Activated B cell treated with CpG ODN at 0.5 μM for 24 hours (primary cell): ENCODE measurements around the gene MINDY4B. TPM values are rescaled to one million over a fixed set of nuclear protein-coding genes. Genes with fewer than 3 reads are reported as not detected.

ENCODE experiments used
- ATAC-seq: fragments of 200-7000 bp; cut with Tn5 transposase; one replicate; pipeline ENCODE4 v1.10.0; 2021; ENCODE audit warnings: low read depth, mild to moderate bottlenecking, moderate library complexity
- CTCF ChIA-PET: fragments of 350-600 bp; sonication (Branson Sonifier 250); formaldehyde crosslinking; loops from one replicate; lab custom pipeline; 2021; ENCODE audit warnings: antibody characterized with exemption; lab: Charles Lee
- POLR2A ChIA-PET: fragments of 350-600 bp; sonication (Branson Sonifier 250); formaldehyde crosslinking; loops from one replicate; lab custom pipeline; 2021; ENCODE audit warnings: antibody characterized with exemption; lab: Charles Lee
- DNase-seq: peaks from one replicate; pipeline ENCODE4 v3.0.0; 2022
- H3K27ac Mint-ChIP-seq: one replicate; pipeline ENCODE4 v1.8.0; 2020; ENCODE audit warnings: mixed read lengths
- H3K27me3 Mint-ChIP-seq: one replicate; pipeline ENCODE4 v1.8.0; 2021; ENCODE audit warnings: mixed read lengths
- H3K36me3 Mint-ChIP-seq: one replicate; pipeline ENCODE4 v1.8.0; 2021; ENCODE audit warnings: low read depth, mixed read lengths
- H3K4me1 Mint-ChIP-seq: one replicate; pipeline ENCODE4 v1.8.0; 2021; ENCODE audit warnings: mixed read lengths
- H3K4me3 Mint-ChIP-seq: one replicate; pipeline ENCODE4 v1.8.0; 2020; ENCODE audit warnings: mild to moderate bottlenecking, mixed read lengths
- H3K9me3 Mint-ChIP-seq: one replicate; pipeline ENCODE4 v1.8.0; 2020; ENCODE audit warnings: mixed read lengths
- intact Hi-C: fragments of 100-400 bp; cut with micrococcal nuclease; formaldehyde crosslinking; loops from one replicate; pipeline ENCODE4 v1.15.1; 2024
- total RNA-seq: library from RNA; stranded (reverse); gene quantifications from 2 replicates; pipeline ENCODE4 v1.2.3, GENCODE V29; 2022
- TF ChIP-seq, protein P1 (sequence below): fragments of 200-600 bp; IDR thresholded peaks from one replicate; pipeline ENCODE4 v1.8.0; 2022; ENCODE audit warnings: antibody characterized with exemption, mild to moderate bottlenecking

Gene MINDY4B
- total RNA-seq, 1 donor from 2014 or later: not detected

DNA sequence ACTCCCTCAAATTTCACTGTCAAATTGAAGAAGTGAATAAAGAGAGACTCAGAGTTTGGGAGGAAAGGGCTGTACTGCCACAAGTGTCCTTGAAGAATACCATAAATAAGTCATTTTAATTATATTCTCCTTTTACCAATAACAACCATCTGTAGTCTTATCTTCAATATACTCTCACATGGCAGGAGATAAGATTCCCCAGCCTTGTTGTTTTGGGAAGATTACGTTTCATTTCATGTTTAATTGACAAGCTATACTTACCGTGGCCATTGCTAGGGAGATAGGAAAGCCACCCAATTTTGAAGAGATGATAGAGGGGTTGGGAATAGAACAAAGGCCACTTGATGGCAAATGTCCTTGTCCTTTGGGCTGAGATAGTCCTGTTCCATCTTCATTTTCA, 2.3 kb downstream of the MINDY4B start:
- no peak overlapping the region for H3K27ac Mint-ChIP-seq
- POLR2A ChIA-PET: no interaction called here

DNA sequence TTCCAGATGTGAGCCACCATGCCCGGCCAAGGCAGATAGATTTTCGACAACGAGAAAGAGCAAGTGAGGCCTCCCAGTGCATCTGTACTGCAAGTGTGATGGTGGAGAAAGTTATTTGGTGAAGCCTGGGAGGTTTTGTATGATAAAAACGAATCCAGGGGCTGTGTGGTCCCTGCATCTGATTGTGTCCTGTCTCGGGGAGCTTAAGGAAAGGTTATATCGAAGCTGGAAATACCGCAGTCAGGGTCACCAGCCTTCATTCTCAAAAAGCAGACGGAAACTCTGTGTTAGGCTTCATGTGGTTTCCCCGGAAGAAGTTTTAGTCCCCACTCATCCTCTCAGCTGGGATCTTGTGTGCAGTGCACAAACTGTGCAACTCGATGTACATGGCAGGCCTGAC, 3.4 kb downstream of the MINDY4B start:
- ChIA-PET POLR2A (no interaction called here), CTCF (no interaction called here)
- TF ChIP-seq, protein P1, sequence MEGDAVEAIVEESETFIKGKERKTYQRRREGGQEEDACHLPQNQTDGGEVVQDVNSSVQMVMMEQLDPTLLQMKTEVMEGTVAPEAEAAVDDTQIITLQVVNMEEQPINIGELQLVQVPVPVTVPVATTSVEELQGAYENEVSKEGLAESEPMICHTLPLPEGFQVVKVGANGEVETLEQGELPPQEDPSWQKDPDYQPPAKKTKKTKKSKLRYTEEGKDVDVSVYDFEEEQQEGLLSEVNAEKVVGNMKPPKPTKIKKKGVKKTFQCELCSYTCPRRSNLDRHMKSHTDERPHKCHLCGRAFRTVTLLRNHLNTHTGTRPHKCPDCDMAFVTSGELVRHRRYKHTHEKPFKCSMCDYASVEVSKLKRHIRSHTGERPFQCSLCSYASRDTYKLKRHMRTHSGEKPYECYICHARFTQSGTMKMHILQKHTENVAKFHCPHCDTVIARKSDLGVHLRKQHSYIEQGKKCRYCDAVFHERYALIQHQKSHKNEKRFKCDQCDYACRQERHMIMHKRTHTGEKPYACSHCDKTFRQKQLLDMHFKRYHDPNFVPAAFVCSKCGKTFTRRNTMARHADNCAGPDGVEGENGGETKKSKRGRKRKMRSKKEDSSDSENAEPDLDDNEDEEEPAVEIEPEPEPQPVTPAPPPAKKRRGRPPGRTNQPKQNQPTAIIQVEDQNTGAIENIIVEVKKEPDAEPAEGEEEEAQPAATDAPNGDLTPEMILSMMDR: no peak
- Mint-ChIP-seq H3K36me3 (no peaks in the 10 kb centered on the region), H3K27ac (no peak overlapping the region), H3K4me3 (no peak overlapping the region), H3K9me3 (no peaks in the 10 kb centered on the region), H3K27me3 (peaks cover 15% of the 10 kb centered on the region), H3K4me1 (no peaks in the 10 kb centered on the region)
- ATAC-seq (no peak), DNase-seq (no peak)
- intact Hi-C loops: no loop called here

More for the DNA sequence above, 2.3 kb downstream of the MINDY4B start:
- no peaks in the 10 kb centered on the region for H3K9me3 Mint-ChIP-seq
- CTCF ChIA-PET: no interaction called here
- no peaks in the 10 kb centered on the region for H3K36me3 Mint-ChIP-seq
- TF ChIP-seq, protein P1: no peak
- DNase-seq: no peak
- ATAC-seq: no peak
- H3K4me3 Mint-ChIP-seq: no peak overlapping the region
- H3K4me1 Mint-ChIP-seq: no peaks in the 10 kb centered on the region
- peaks cover 23% of the 10 kb centered on the region for H3K27me3 Mint-ChIP-seq
- intact Hi-C loops: no loop called here

DNA sequence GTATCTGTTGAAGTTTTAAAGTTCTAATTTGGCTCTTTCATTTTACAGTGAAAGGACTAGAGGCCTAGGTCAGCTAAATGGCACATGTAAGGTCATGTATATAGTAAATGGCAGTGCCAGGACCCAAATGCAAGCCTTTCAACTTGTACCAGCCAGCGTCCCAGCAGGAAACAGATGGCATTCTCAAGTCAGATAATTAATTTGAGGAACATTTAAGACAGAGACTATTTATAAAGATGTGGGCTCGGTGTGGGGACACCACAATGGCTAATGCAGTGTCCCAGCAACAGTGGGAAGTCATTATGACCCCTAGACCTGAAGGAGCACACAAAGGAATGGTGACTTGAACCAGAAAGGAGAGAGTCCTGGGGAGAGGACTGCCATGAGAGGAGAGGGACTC, 6.1 kb downstream of the MINDY4B start:
- Mint-ChIP-seq H3K4me1 (no peaks in the 10 kb centered on the region), H3K27me3 (no peaks in the 10 kb centered on the region), H3K9me3 (no peaks in the 10 kb centered on the region), H3K36me3 (no peaks in the 10 kb centered on the region), H3K27ac (no peak overlapping the region), H3K4me3 (no peak overlapping the region)
- POLR2A ChIA-PET: no interaction called here
- intact Hi-C loops: no loop called here
- TF ChIP-seq, protein P1: no peak
- CTCF ChIA-PET: no interaction called here
- no peak for DNase-seq
- no peak for ATAC-seq

DNA sequence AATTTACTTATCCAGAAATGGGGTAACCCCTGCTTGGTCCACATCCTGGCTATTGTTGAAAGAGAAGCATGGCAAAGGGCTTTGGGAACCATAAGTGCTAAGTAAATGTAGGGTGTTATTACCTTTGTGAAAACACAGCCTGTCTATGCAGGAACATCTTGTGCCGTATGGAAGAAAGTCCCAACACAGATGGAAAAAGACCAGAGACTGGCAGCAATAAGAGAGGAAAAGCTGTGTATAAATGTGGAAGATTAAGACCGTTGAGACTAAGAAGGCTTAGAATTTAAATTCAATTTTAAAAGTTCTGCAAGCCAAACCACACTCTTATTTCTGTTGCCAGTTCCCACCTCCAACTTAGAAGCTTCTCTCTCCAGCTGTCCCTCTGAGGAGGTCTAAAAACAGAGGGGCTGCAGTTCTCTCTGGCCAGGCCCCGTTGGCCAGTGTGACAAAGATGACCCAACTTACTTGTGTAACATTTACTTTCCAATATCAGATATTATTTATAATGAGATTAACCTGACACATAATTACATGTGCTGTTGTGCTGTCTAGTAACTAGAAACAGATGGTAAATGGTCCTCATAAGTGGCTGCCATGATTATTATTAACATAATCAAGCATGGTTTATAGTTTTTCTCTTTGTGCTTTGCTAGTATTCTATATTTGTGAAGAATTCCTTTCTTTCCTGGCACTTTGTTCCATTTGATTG, 7.0 kb downstream of the MINDY4B start:
- H3K4me1 Mint-ChIP-seq: no peaks in the 10 kb centered on the region
- ChIA-PET POLR2A (no interaction called here), CTCF (no interaction called here)
- DNase-seq: no peak
- no peak overlapping the region for H3K27ac Mint-ChIP-seq
- intact Hi-C loops: no loop called here
- no peak overlapping the region for H3K4me3 Mint-ChIP-seq
- TF ChIP-seq, protein P1: no peak
- ATAC-seq: no peak
- no peaks in the 10 kb centered on the region for H3K27me3 Mint-ChIP-seq
- no peaks in the 10 kb centered on the region for H3K36me3 Mint-ChIP-seq
- H3K9me3 Mint-ChIP-seq: no peaks in the 10 kb centered on the region

DNA sequence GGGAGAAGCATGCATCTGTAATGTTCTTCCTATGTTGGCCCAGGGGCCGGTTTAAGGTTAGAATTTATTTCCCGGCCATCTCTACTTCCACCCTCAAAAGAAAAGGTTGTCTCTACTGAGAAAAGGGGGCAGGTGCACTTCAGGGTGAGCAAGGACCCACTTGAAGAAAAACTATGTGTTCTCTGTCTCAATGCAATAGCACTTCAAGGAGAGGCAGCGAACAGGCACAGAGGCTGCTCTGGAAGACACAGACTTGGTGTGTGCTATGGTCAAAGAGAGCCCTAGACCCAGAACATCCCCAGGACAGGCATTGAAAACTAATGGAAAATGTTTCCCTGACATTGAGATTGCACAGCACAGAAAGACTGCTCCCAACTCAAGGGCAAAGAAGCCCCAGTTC, 7.6 kb downstream of the MINDY4B start:
- Mint-ChIP-seq H3K27me3 (no peaks in the 10 kb centered on the region), H3K9me3 (no peaks in the 10 kb centered on the region), H3K4me1 (no peaks in the 10 kb centered on the region), H3K4me3 (no peak overlapping the region), H3K36me3 (no peaks in the 10 kb centered on the region), H3K27ac (no peak overlapping the region)
- ChIA-PET CTCF (no interaction called here), POLR2A (no interaction called here)
- DNase-seq (no peak), ATAC-seq (no peak)
- intact Hi-C loops: no loop called here
- TF ChIP-seq, protein P1: no peak
